DOHH2 (cell line): ENCODE data around the gene CIT.

ENCODE experiments used
- H3F3A ChIP-seq: fragments of 200-600 bp; sonication (generic), shearing (Covaris generic); 2 replicates; pipeline ENCODE4 v1.6.0; 2016; ENCODE audit warnings: antibody characterized with exemption, mild to moderate bottlenecking; ENCODE audit not compliant: control insufficient read depth, insufficient read depth
- H3K27ac ChIP-seq: fragments of 200-600 bp; sonication (generic); 2 replicates; pipeline ENCODE4 v1.5.1; 2014; ENCODE audit warnings: low read depth, mild to moderate bottlenecking, low read length, moderate library complexity
- H3K27me3 ChIP-seq: fragments of 200-600 bp; sonication (generic); 2 replicates; pipeline ENCODE4 v1.6.1; 2014; ENCODE audit warnings: mild to moderate bottlenecking, low read length, mixed read lengths; ENCODE audit not compliant: control insufficient read depth
- H3K36me3 ChIP-seq: fragments of 200-600 bp; sonication (generic); 2 replicates; pipeline ENCODE4 v1.6.1; 2014; ENCODE audit warnings: mild to moderate bottlenecking, low read length, moderate library complexity, mixed read lengths; ENCODE audit not compliant: control insufficient read depth
- H3K4me1 ChIP-seq: fragments of 200-600 bp; sonication (generic); 2 replicates; pipeline ENCODE4 v1.6.1; 2014; ENCODE audit warnings: mild to moderate bottlenecking, low read length, mixed read lengths; ENCODE audit not compliant: control insufficient read depth
- H3K4me2 ChIP-seq: fragments of 200-600 bp; sonication (generic); 2 replicates; pipeline ENCODE4 v1.6.0; 2014; ENCODE audit warnings: mild to moderate bottlenecking, low read length, moderate library complexity
- H3K4me3 ChIP-seq: fragments of 200-600 bp; sonication (generic); 2 replicates; pipeline ENCODE4 v1.5.1; 2014; ENCODE audit warnings: mild to moderate bottlenecking, low read length, mixed read lengths
- H3K79me2 ChIP-seq: fragments of 200-600 bp; sonication (generic); 2 replicates; pipeline ENCODE4 v1.6.1; 2014; ENCODE audit warnings: mild to moderate bottlenecking, low read length, mixed read lengths; ENCODE audit not compliant: control insufficient read depth
- H3K9me2 ChIP-seq: fragments of 200-600 bp; sonication (generic); replicated peaks from 2 replicates; pipeline ENCODE4 v1.6.1; 2014; ENCODE audit warnings: mild to moderate bottlenecking, low read length, mixed read lengths; ENCODE audit not compliant: control insufficient read depth
- H3K9me3 ChIP-seq: fragments of 200-600 bp; sonication (generic); 2 replicates; pipeline ENCODE4 v1.6.1; 2014; ENCODE audit warnings: antibody characterized with exemption, low read length, mixed read lengths; ENCODE audit not compliant: control insufficient read depth, insufficient read depth
- H4K20me1 ChIP-seq: fragments of 200-600 bp; sonication (generic); 2 replicates; pipeline ENCODE4 v1.6.0; 2014; ENCODE audit warnings: low read depth, mild to moderate bottlenecking, antibody characterized with exemption, low read length, moderate library complexity; ENCODE audit not compliant: control insufficient read depth, insufficient read depth
- EZH2phosphoT487 ChIP-seq: fragments of 200-600 bp; sonication (generic); IDR thresholded peaks from 2 replicates; pipeline ENCODE4 v1.6.1; 2017; ENCODE audit warnings: borderline replicate concordance, mild to moderate bottlenecking, antibody characterized with exemption, low read length, moderate library complexity, mixed read lengths
- TF ChIP-seq, protein P1 (sequence below): fragments of 200-600 bp; sonication (generic); IDR thresholded peaks from one replicate; pipeline ENCODE4 v1.5.1; 2014; ENCODE audit warnings: antibody characterized with exemption, mild to moderate bottlenecking, low read depth, low read length; ENCODE audit not compliant: poor library complexity, severe bottlenecking

Gene CIT

DNA sequence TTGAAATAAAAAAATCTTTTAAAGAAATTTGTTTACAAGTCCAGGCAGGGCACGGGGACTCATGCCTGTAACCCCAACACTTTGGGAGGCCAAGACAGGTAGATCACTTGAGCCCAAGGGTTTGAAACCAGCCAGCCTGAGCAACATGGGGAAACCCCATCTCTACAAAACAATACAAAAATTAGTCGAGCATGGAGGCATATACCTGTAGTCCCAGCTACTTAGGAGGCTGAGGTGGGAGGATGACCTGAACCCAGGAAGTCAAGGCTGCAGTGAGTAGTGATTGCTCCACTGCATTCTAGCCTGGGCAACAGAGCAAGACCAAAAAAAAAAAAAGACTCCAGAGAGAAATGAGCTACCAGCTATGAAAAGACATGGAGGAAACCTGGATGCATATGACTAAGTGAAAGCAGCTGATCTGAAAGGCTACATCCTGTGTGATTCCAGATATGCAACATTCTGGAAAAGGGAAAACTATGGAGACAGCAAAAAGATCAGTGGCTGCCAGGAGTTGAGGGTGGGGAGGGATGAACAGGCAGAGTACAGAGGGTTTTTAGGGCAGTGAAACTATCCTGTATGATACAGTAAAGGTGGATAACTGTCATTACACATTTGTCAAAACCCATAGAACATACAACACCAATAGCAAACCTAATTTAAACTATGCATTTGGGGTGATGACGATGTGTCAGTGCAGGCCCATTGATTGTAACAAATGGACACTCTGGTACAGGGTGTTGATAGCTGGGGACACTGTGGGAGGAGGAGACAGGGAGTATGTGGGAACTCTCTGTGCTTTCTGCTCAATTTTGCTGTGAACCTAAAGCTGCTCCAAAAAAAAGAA lies 149.3 kb downstream of the CIT start:
- Histone ChIP-seq H3K79me2 (no peaks in the 10 kb centered on the region), H3K36me3 (peaks cover 47% of the 10 kb centered on the region), H3K9me3 (no peaks in the 10 kb centered on the region), H3K4me3 (no peak overlapping the region), H3K27ac (no peak overlapping the region), H3K27me3 (no peaks in the 10 kb centered on the region), H3K9me2 (no peaks in the 10 kb centered on the region), H3F3A (no peaks in the 10 kb centered on the region), H4K20me1 (no peaks in the 10 kb centered on the region), H3K4me1 (peaks cover 15% of the 10 kb centered on the region), H3K4me2 (no peak overlapping the region)
- TF ChIP-seq EZH2phosphoT487, result no peak
- TF ChIP-seq, protein P1, sequence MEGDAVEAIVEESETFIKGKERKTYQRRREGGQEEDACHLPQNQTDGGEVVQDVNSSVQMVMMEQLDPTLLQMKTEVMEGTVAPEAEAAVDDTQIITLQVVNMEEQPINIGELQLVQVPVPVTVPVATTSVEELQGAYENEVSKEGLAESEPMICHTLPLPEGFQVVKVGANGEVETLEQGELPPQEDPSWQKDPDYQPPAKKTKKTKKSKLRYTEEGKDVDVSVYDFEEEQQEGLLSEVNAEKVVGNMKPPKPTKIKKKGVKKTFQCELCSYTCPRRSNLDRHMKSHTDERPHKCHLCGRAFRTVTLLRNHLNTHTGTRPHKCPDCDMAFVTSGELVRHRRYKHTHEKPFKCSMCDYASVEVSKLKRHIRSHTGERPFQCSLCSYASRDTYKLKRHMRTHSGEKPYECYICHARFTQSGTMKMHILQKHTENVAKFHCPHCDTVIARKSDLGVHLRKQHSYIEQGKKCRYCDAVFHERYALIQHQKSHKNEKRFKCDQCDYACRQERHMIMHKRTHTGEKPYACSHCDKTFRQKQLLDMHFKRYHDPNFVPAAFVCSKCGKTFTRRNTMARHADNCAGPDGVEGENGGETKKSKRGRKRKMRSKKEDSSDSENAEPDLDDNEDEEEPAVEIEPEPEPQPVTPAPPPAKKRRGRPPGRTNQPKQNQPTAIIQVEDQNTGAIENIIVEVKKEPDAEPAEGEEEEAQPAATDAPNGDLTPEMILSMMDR, result no peak

- Histone ChIP-seq H3K9me3 (no peaks in the 10 kb centered on the region), H3K36me3 (peaks cover 48% of the 10 kb centered on the region), H3K4me1 (peaks cover 15% of the 10 kb centered on the region), H3F3A (no peaks in the 10 kb centered on the region), H3K79me2 (no peaks in the 10 kb centered on the region), H3K9me2 (no peaks in the 10 kb centered on the region), H4K20me1 (no peaks in the 10 kb centered on the region), H3K27me3 (no peaks in the 10 kb centered on the region), H3K4me3 (no peak overlapping the region), H3K27ac (no peak overlapping the region), H3K4me2 (no peak overlapping the region)
- TF ChIP-seq, protein P1, result no peak
- TF ChIP-seq EZH2phosphoT487, result no peak
Measured at GRCh38 chr12:119725523-119725922, 151.6 kb downstream of the CIT start.

- Histone ChIP-seq H3K9me3 (no peaks in the 10 kb centered on the region), H3K4me1 (no peaks in the 10 kb centered on the region), H3K27ac (no peak overlapping the region), H3K9me2 (no peaks in the 10 kb centered on the region), H3K79me2 (no peaks in the 10 kb centered on the region), H4K20me1 (no peaks in the 10 kb centered on the region), H3F3A (no peaks in the 10 kb centered on the region), H3K4me2 (no peak overlapping the region), H3K4me3 (no peak overlapping the region), H3K27me3 (no peaks in the 10 kb centered on the region), H3K36me3 (peaks cover 43% of the 10 kb centered on the region)
- no peak for TF ChIP-seq EZH2phosphoT487
- TF ChIP-seq, protein P1, result no peak
Measured at GRCh38 chr12:119721306-119721705, 155.8 kb downstream of the CIT start.
